GM10266 (cell line): ENCODE measurements around the gene PDE10A.

Experiments
- DNase-seq: peaks from one replicate; pipeline ENCODE4 v3.0.0; 2012; ENCODE audit errors: extremely low spot score
- TF ChIP-seq, protein P1 (sequence below): IDR thresholded peaks from 2 replicates; pipeline ENCODE4 v1.5.1; 2012; ENCODE audit warnings: mild to moderate bottlenecking, low read depth; ENCODE audit not compliant: control insufficient read depth, insufficient read depth; ENCODE audit errors: missing control alignments

The PDE10A gene

DNA sequence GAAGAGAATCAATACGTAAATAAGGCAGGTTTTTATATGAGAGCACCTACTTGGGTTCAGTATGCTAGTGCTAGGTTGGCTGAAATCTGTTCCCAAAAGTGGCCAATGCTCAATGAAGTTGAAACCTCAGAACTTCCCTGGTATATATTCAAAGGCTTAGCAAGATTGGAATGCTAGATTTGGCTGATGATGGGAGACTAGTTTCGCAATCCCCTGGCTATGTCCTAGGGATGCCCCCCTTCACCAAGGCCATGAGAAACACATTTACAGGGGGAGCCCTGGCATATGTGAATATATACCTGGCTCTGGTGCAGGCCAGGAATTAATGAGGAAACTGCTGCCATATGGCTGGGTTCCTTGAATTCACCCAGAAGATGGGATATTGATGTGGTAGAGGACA is 211.2 kb downstream of the PDE10A start:
- no peak for DNase-seq
- TF ChIP-seq, protein P1, sequence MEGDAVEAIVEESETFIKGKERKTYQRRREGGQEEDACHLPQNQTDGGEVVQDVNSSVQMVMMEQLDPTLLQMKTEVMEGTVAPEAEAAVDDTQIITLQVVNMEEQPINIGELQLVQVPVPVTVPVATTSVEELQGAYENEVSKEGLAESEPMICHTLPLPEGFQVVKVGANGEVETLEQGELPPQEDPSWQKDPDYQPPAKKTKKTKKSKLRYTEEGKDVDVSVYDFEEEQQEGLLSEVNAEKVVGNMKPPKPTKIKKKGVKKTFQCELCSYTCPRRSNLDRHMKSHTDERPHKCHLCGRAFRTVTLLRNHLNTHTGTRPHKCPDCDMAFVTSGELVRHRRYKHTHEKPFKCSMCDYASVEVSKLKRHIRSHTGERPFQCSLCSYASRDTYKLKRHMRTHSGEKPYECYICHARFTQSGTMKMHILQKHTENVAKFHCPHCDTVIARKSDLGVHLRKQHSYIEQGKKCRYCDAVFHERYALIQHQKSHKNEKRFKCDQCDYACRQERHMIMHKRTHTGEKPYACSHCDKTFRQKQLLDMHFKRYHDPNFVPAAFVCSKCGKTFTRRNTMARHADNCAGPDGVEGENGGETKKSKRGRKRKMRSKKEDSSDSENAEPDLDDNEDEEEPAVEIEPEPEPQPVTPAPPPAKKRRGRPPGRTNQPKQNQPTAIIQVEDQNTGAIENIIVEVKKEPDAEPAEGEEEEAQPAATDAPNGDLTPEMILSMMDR: no peak

DNA sequence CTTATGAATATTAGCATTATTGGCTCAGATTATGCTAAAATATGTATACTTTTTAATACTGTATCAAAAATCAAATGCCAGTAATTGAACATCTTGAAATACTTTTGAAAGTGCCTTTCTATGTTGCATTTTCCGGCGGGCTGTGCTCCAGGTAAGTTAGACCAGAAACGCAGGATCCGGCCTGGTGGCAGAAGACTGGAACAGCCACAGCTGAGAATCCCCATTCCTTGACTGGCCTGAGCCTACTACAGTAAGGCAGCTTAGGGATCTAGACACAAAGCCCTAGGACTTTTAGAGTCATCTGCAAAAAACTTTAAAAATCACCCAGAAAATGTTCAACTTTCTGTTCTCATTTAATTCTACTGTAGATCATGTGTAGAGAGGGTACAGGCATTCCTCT is 214.8 kb downstream of the PDE10A start:
- TF ChIP-seq, protein P1: no peak
- no peak for DNase-seq

DNA sequence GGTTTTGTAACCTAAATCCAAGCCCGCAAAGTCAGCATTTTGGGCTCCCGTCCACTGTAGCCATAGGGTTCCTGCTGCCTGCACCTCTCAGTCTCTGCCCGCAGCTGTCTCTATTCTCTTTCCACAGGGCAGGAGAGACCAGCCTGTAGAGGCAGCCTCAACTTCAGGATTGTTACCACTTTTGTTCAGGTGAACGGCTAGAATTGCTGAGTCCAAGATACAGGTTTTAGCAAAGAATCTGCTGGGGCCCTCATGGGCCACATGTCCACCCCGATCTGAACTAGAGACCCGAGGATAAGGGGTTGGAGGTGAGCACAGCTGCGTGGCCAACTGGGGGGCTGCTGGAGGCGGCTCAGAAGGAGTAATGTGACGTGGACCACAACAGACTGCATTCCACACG is 215.9 kb downstream of the PDE10A start:
- no peak for DNase-seq
- TF ChIP-seq, protein P1: no peak

DNA sequence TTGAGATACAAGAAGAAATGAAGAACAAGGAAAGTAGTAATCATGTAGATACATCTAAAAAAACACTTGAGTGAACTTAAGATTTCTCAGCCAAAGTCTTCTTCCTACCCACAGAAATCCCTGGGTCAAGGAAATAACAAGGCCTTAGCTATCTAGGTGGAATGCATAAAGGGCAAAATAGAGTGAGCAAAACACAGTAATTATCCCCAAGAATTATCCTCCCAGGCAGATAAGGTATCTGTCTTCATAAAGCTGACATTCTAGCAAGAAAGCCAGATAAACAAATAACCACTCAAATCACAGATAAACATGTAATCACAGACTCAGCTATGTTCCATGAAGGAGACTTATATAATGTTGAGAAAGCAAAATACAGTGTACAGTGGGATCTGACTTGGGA is 216.7 kb downstream of the PDE10A start:
- DNase-seq: no peak
- TF ChIP-seq, protein P1: no peak

DNA sequence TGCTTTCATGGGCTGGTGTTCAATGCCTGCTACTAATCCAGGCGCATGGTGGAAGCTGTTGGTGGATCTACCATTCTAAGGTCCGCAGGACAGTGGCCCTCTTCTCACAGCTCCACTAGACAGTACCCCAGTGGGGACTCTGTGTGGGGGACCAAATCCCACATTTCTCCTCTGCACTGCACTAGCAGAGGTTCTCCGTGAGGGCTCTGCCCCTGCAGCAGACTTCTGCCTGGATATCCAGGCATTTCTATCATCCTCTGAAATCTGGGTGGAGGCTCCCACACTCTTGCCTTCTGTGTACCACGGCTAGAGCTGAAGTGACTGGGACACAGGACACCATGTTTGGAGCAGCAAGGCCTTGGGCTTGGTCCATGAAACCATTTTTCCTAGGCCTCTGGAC is 219.6 kb downstream of the PDE10A start:
- TF ChIP-seq, protein P1: no peak
- DNase-seq: no peak

DNA sequence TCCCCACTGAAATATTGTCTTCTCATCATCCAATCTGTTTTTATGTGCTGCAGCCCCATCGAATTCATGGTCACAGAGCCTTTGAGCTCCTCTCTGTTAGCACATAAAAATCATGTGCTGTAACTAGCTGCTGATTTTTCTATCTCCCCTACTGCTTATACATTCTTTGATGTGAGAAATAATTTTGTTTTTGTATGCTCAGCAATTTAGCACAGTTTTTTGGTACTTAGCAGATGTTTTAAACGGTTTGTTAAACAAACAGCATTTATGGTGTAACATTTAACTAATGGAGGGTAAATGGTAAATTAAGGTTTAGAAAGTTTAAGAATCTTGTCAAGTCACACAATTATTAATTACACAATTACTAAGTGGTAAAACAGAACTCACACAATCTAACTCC is 221.9 kb downstream of the PDE10A start:
- DNase-seq: no peak
- TF ChIP-seq, protein P1: no peak

DNA sequence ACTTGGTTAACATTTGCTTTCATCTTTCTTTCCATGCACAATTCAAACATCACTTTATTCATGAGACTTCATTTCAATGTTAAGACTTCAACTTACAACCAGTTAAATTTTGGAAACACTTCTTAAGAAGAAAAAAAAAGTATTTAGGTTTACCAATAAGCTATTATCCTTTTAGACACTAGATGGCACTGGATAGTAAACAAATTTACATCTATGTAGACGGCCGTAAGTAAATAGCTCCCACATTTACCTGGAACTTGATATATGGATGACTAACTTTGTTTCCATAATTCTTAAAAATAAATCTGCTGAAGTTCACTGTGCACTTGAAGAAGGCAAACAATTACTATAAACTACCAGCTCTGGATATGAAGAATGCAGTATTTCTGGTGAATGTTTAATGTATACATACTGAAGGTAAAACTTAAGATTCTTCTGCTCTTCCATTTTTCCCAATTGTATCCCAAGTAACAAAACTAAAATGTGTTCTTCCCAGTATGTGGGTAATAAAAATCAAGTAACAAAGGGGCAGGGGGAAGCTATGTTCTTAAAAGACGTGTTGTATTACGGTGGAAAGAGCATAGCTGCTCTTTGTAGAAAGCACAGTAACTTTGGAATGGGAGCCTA is 223.0 kb downstream of the PDE10A start:
- peak; percentile 5 for DNase-seq
- TF ChIP-seq, protein P1: peak; percentile 46
